ENCODE data around the gene CIZ1. TPM values are rescaled to one million over a fixed set of nuclear protein-coding genes. Genes with fewer than 3 reads are reported as not detected.
"Not testable (repeated sequence)": the region's sequence is repeated elsewhere in the genome, so short reads cannot be mapped to it uniquely, and the experiment has no call there.

The CIZ1 gene, protein sequence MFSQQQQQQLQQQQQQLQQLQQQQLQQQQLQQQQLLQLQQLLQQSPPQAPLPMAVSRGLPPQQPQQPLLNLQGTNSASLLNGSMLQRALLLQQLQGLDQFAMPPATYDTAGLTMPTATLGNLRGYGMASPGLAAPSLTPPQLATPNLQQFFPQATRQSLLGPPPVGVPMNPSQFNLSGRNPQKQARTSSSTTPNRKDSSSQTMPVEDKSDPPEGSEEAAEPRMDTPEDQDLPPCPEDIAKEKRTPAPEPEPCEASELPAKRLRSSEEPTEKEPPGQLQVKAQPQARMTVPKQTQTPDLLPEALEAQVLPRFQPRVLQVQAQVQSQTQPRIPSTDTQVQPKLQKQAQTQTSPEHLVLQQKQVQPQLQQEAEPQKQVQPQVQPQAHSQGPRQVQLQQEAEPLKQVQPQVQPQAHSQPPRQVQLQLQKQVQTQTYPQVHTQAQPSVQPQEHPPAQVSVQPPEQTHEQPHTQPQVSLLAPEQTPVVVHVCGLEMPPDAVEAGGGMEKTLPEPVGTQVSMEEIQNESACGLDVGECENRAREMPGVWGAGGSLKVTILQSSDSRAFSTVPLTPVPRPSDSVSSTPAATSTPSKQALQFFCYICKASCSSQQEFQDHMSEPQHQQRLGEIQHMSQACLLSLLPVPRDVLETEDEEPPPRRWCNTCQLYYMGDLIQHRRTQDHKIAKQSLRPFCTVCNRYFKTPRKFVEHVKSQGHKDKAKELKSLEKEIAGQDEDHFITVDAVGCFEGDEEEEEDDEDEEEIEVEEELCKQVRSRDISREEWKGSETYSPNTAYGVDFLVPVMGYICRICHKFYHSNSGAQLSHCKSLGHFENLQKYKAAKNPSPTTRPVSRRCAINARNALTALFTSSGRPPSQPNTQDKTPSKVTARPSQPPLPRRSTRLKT
- total RNA-seq (2012; rRNA removed) = 22.1 and 31.5 TPM in 2 replicates

DNA sequence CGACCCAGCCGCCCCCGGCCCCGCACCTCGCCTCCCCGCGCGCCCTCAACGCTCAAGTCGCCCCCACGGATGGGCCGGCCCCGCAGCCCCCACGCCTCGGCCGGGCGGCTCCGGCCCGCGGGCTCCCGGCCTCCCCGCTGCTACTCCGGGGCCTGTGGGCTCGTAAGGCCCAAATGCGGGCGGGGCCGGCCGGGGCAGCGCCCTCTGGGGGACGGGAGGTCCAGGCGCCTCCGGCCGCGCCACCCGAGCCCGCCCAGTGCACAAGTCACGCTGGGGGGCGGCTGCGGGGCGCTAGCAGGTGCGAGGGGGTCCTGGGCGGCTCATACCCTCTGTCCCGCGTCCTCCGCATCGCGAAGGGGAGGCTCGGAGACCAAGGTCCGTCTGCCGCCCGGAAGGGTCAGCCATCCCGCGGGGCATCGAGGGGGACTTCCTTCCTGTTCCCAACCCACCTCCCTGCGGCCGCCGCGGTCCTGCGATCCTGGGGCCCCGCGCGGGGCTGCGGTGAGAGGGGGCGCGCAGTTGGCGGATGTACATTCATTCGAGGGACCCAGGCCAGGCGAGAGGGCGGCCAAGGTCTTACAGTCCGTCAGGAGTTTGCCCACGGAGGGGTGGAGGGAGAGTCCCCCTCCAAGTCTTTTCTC is at the start of gene CIZ1:
TSS of gene CIZ1 (minus strand) at position 167 of the 641 bp plus-strand sequence. CDS start 715 bp downstream, outside the sequence.
- peak within 1 kb of the TSS; percentile 99 for H3K9ac ChIP-seq (ENCODE audit: low read depth, low read length)
- H3K27me3 ChIP-seq (ENCODE audit: control insufficient read depth, insufficient read depth, low read length) = no peaks in the 10 kb centered on the region
- peak within 1 kb of the TSS; percentile 92 for H3K4me3 ChIP-seq (ENCODE audit: low read length)
- peak within 1 kb of the TSS; percentile 100 for H3K4me2 ChIP-seq (ENCODE audit: low read length)
- peaks cover 23% of the 10 kb centered on the region for H3K36me3 ChIP-seq (ENCODE audit: insufficient read depth, low read length)
- H3K9me3 ChIP-seq (replicated peaks; ENCODE audit: low read length) = no peaks in the 10 kb centered on the region
- H3K4me1 ChIP-seq (ENCODE audit: control insufficient read depth, insufficient read depth, low read length) = peaks cover 22% of the 10 kb centered on the region

DNA sequence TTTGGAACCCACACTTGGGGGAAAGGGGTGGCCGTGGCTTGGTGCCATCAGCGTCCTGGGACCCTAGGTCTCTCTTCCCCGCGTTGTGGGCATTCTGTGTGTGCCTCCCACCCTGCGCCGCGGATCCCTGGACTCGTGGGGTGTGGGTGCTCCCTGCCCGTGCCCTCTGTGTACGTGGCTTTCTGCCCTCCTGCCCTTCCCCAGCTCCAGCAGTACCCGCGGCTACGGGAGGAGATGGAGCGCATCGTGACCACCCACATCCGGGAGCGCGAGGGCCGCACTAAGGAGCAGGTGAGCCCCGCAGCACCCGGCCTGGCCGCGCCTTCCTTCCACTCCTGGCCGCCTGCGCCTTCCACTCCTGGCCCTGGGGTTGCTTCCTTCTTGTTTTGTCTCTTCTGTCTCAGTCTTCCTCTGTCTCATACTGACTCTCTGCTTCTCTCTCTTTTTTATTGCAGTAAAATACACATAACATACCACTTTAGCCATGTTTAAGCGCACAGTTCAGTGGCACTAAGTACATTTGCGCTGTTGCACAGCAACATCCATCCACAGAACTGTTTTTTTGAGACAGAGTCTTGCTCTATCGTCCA is 42.5 kb upstream of the CIZ1 start:
- H3K4me2 ChIP-seq (ENCODE audit: low read length) = no peak overlapping the region
- no peaks in the 10 kb centered on the region for H3K4me1 ChIP-seq (ENCODE audit: control insufficient read depth, insufficient read depth, low read length)
- no peaks in the 10 kb centered on the region for H3K36me3 ChIP-seq (ENCODE audit: insufficient read depth, low read length)
- H3K9ac ChIP-seq (ENCODE audit: low read depth, low read length) = no peak overlapping the region
- H3K27me3 ChIP-seq (ENCODE audit: control insufficient read depth, insufficient read depth, low read length) = peaks cover 24% of the 10 kb centered on the region
- no peaks in the 10 kb centered on the region for H3K9me3 ChIP-seq (replicated peaks; ENCODE audit: low read length)
- H3K4me3 ChIP-seq (ENCODE audit: low read length) = no peak overlapping the region

DNA sequence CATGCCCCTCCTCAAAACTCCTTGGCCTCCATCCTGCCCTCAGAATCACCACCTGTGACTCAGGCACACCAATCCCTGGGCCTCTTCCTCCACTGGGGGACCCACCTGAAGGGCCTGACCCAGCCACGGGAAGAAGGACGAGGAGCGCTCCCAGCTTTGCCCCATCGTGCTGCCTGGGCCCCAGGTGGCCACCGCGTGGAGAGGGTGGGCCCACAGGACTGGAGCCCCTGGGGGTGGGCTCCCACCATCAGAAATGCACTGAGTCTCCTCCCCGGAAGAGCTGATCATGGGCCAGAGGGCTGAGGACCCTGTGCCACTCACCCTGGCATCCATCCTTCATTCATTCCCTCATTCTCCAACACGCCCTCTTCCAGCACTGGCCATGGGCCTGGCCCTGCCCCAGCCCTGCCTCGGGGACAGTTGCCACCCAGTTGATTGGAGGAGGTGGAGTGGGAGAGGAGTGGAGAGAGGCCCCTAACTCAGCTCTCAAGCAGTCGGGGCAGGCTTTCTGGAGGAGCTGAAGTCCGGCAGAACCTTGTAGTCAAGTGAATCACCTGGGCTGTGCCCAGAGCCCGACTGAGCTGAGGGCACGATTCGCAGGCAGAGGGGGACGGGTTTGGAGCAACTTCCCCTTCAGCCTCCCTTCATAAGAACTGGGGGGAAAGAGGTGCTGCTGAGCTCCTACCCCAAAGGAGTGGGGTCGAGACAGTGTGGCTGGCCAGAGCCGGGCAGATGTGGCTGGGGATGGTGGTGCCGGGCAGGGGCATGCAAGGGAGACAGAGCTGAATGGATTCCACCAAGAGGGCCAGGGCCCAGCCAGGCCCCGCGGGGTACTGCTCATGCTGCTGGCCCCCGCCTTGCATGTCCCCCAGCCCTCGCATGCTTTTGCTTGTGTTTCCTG is 41.4 kb upstream of the CIZ1 start:
- Histone ChIP-seq H3K27me3 (ENCODE audit: control insufficient read depth, insufficient read depth, low read length) (peaks cover 23% of the 10 kb centered on the region), H3K9me3 (replicated peaks; ENCODE audit: low read length) (no peaks in the 10 kb centered on the region), H3K4me2 (ENCODE audit: low read length) (no peak overlapping the region), H3K4me1 (ENCODE audit: control insufficient read depth, insufficient read depth, low read length) (no peaks in the 10 kb centered on the region), H3K4me3 (ENCODE audit: low read length) (no peak overlapping the region), H3K9ac (ENCODE audit: low read depth, low read length) (no peak overlapping the region), H3K36me3 (ENCODE audit: insufficient read depth, low read length) (no peaks in the 10 kb centered on the region)

DNA sequence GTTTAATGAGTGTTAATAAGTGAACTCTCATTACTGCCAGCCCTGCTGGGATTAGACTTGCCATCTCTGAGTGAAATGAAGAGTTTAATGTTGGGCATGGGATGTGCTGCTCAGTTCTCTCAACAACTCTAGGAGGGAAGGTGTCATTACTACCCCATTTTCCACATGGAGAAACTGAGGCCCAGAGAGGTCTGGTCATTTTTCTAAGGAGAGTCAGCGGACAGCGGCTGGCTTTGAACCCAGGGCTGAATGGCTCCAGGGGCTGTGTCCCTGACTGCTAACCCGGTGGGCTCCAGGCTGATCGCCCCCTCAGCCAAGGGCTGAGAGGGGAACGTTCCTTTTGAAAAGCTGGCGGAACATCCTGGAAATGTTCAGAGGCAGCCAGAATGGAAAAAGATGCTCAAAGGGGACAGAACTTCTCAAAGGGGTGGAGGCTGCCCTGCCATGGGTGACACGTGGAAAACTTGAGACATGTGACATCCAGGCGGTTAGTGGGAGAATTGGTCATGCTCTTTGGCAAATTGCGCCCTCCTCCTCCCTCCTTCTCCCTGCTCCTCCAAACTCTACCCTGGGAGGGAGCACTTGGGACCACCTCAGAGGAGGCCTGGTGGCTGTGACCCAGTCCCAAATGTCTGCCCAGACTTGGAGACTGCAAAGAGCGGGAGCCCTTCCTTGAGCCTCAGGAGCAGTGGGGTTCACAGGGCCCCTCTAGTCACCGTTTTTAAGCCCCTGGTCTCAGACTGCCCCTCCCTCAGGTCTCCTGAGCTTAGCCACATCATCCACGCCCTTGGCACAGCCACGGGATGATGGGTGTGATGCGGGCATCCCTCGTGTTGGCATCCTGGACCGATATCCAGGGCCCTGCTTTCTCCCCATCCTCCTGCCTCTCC is 40.5 kb upstream of the CIZ1 start:
- no peak overlapping the region for H3K4me3 ChIP-seq (ENCODE audit: low read length)
- H3K27me3 ChIP-seq (ENCODE audit: control insufficient read depth, insufficient read depth, low read length) = peaks cover 23% of the 10 kb centered on the region

DNA sequence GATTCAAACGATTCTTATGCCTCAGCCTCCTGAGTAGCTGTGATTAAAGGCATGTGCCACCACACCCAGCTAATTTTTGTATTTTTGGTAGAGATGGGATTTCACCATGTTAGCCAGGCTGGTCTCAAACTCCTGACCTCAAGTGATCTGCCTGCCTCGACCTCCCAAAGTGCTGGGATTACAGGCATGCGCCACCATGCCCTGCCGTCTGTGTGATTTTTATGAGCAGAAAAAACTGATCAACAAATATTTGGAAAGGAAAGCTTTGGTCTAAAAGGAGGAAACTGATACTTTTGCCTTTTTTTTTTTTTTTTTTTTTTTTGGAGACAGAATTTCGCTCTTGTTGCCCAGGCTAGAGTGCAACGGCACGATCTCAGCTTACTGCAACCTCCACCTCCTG is 39.5 kb upstream of the CIZ1 start:
- H3K4me3 ChIP-seq (ENCODE audit: low read length) = not testable (repeated sequence)

More for the DNA sequence above, 40.5 kb upstream of the CIZ1 start:
- Histone ChIP-seq H3K9me3 (replicated peaks; ENCODE audit: low read length) (no peaks in the 10 kb centered on the region), H3K4me1 (ENCODE audit: control insufficient read depth, insufficient read depth, low read length) (no peaks in the 10 kb centered on the region), H3K9ac (ENCODE audit: low read depth, low read length) (no peak overlapping the region), H3K4me2 (ENCODE audit: low read length) (no peak overlapping the region), H3K36me3 (ENCODE audit: insufficient read depth, low read length) (no peaks in the 10 kb centered on the region)

DNA sequence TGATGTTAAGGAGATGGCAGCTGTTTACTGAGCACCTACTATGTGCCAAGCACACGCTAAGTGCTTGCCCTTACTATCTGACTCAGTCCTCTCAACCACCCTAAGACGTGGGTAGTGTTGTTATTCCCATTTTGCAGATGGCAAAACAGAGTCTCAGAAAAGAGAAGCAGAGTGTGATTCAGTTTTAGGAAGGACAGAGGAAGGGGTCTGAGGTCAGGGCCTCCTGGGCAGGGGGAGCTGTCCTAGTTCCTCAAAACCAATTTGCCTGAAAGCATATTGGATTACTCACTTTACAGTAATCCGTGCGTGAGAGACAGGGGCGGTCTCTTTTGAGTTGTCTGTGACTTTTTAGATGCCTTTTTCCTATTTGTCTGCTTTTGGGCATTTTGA is 35.0 kb upstream of the CIZ1 start:
- Histone ChIP-seq H3K27me3 (ENCODE audit: control insufficient read depth, insufficient read depth, low read length) (peaks cover 20% of the 10 kb centered on the region), H3K9ac (ENCODE audit: low read depth, low read length) (no peak overlapping the region), H3K9me3 (replicated peaks; ENCODE audit: low read length) (no peaks in the 10 kb centered on the region), H3K36me3 (ENCODE audit: insufficient read depth, low read length) (no peaks in the 10 kb centered on the region), H3K4me3 (ENCODE audit: low read length) (no peak overlapping the region), H3K4me1 (ENCODE audit: control insufficient read depth, insufficient read depth, low read length) (no peaks in the 10 kb centered on the region), H3K4me2 (ENCODE audit: low read length) (no peak overlapping the region)

More for the DNA sequence above, 39.5 kb upstream of the CIZ1 start:
- not testable (repeated sequence) for H3K4me2 ChIP-seq (ENCODE audit: low read length); H3K9ac ChIP-seq (ENCODE audit: low read depth, low read length); H3K36me3 ChIP-seq (ENCODE audit: insufficient read depth, low read length); H3K9me3 ChIP-seq (replicated peaks; ENCODE audit: low read length); H3K4me1 ChIP-seq (ENCODE audit: control insufficient read depth, insufficient read depth, low read length)
- peaks cover 28% of the 10 kb centered on the region for H3K27me3 ChIP-seq (ENCODE audit: control insufficient read depth, insufficient read depth, low read length)

DNA sequence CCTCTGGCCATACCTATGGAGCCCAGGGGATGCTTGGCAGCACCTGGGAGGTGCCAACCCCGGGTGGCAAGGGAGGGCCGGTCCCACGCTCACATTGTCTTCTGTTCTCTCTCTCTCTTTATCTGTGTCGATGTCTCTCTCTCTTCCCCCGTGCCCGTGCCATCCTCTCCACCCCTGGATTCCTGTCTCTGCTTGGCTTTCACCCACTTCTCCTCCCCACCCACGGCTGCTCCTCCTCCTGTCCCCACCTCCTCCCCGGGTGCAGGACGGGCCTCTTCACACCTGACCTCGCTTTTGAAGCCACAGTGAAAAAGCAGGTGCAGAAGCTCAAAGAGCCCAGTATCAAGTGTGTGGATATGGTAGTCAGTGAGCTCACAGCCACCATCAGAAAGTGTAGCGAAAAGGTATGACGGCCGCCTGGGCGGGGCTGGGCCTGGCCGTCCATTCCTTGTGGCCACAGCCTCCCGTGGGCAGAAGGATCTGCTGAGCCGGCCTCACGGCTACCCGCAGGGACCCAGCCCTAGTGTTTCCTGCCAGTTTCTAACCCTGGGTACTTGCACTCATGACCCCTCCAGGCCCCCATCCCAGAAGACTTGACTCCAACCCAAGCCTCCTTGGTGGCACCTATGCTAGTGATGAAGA is 34.5 kb upstream of the CIZ1 start:
- Histone ChIP-seq H3K4me1 (ENCODE audit: control insufficient read depth, insufficient read depth, low read length) (no peaks in the 10 kb centered on the region), H3K4me3 (ENCODE audit: low read length) (no peak overlapping the region), H3K4me2 (ENCODE audit: low read length) (no peak overlapping the region), H3K36me3 (ENCODE audit: insufficient read depth, low read length) (no peaks in the 10 kb centered on the region), H3K27me3 (ENCODE audit: control insufficient read depth, insufficient read depth, low read length) (peaks cover 18% of the 10 kb centered on the region), H3K9me3 (replicated peaks; ENCODE audit: low read length) (no peaks in the 10 kb centered on the region), H3K9ac (ENCODE audit: low read depth, low read length) (no peak overlapping the region)

DNA sequence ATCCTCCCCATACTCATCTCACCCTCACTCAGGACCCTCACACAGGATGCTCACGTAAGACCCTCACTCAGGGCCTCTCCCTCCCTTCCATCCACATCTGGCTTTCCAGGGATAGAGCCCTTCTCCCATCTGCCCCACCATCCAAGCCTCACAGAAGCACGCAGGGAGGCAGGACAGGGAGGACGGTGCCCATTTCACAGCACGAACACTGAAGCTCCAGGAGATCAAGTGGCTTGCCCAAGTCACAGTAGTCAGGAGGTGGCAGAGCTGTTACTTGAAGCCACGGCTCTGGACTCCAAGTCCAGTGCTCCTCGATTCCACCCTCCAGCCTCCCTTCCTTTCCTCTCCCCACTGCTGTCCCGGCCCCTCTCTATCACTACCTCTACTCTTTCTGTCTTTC is 33.5 kb upstream of the CIZ1 start:
- no peak overlapping the region for H3K9ac ChIP-seq (ENCODE audit: low read depth, low read length)
- no peaks in the 10 kb centered on the region for H3K36me3 ChIP-seq (ENCODE audit: insufficient read depth, low read length)
- H3K4me2 ChIP-seq (ENCODE audit: low read length) = no peak overlapping the region
- no peak overlapping the region for H3K4me3 ChIP-seq (ENCODE audit: low read length)
- no peaks in the 10 kb centered on the region for H3K9me3 ChIP-seq (replicated peaks; ENCODE audit: low read length)
- no peaks in the 10 kb centered on the region for H3K4me1 ChIP-seq (ENCODE audit: control insufficient read depth, insufficient read depth, low read length)
- H3K27me3 ChIP-seq (ENCODE audit: control insufficient read depth, insufficient read depth, low read length) = peaks cover 18% of the 10 kb centered on the region

DNA sequence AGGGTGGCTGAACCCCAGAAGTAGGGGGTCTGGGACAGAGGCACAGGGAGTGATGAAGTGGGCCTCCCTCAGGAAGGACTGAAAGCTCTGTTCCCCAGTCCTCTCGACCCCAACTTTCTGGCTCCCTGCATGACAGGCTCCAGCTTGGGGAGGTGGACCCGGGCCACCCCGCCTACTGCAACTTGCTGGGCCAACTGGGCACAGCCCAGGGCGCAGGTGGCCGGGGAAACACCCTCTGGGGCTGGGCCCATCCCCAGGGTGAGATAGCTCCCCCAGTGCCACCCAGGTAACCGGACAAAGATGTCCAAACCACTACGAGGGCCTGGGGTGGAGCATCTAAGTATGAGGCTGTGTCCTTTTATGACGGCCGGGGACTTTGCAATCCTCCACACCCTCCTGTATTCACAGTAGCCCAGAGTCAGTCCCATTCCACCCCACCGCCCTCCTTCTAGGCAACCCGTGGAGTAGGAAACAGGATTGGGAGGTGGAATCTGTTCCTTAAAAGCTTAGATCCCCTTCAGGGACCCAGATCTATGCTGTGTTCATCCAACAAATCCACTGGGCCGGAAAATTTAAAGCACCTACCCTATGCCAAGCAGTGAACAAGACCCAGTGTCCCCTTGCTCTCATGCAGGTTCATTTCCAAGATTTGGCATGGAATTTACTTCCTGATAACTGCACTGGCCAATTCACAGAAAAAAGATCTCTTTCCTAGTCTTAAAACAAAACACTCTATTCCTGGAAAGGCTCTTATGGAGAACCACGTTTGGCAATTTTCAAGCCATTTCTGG is 31.7 kb upstream of the CIZ1 start:
- Histone ChIP-seq H3K9ac (ENCODE audit: low read depth, low read length) (no peak overlapping the region), H3K36me3 (ENCODE audit: insufficient read depth, low read length) (no peaks in the 10 kb centered on the region), H3K4me2 (ENCODE audit: low read length) (no peak overlapping the region), H3K4me1 (ENCODE audit: control insufficient read depth, insufficient read depth, low read length) (peaks cover 10% of the 10 kb centered on the region), H3K27me3 (ENCODE audit: control insufficient read depth, insufficient read depth, low read length) (peaks cover 18% of the 10 kb centered on the region), H3K4me3 (ENCODE audit: low read length) (no peak overlapping the region), H3K9me3 (replicated peaks; ENCODE audit: low read length) (no peaks in the 10 kb centered on the region)

Data from skeletal muscle satellite cell (primary cell).